Activated T-cell treated with anti-CD3 and anti-CD28 coated beads, Interleukin-2, amount 50 U/mL, for 4 hours (primary cell): Measurements from ENCODE around the gene SEPHS1. TPM values are rescaled to one million over a fixed set of nuclear protein-coding genes. Genes with fewer than 3 reads are reported as not detected.
A peak's percentile ranks its signal among the peaks of the same experiment; 100 is the strongest.

ENCODE experiments used
- ATAC-seq, 2 donors: fragments of 200-7000 bp; cut with Tn5 transposase; one replicate each; pipeline ENCODE4 v1.10.0; 2021
- DNase-seq: peaks from one replicate; pipeline ENCODE4 v3.0.0-alpha.2; 2020
- H3K27me3 Mint-ChIP-seq: one replicate; pipeline ENCODE4 v1.8.0; 2021; ENCODE audit warnings: low read depth, mixed read lengths
- H3K36me3 Mint-ChIP-seq: one replicate; pipeline ENCODE4 v1.8.0; 2022; ENCODE audit warnings: mixed read lengths; ENCODE audit not compliant: insufficient read depth
- H3K4me1 Mint-ChIP-seq: one replicate; pipeline ENCODE4 v1.8.0; 2021; ENCODE audit warnings: low read depth, mixed read lengths
- H3K4me3 Mint-ChIP-seq: one replicate; pipeline ENCODE4 v1.8.0; 2021; ENCODE audit warnings: mild to moderate bottlenecking, moderate library complexity, mixed read lengths
- H3K9me3 Mint-ChIP-seq: one replicate; pipeline ENCODE4 v1.8.0; 2021; ENCODE audit warnings: mixed read lengths
- total RNA-seq, 3 donors: library from RNA; stranded (reverse); gene quantifications; one replicate each; pipeline ENCODE4 v1.2.1, GENCODE V29; 2021

Gene SEPHS1
- total RNA-seq, 3 donors from 2014 or later, result 43.4 to 56.2 (median 48.5) TPM

DNA sequence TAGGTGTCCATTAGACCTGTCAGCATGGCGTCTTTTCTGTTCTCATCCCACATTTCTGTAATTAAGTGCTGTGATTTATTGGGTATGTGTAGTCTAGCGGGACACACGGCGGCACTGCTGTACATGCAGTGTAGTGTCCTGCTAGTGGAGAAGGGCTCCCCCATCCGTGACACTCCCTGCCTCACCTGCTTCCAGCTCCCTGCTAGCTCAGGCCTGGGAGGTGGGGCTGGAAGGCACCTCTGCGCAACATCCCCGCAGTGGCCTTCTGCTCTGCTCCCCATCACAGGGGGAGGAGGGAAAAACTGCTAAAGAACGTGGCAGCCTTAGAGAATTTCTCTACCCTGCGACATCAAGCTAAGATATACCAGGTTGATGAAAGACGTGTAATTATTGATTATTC lies 19.5 kb downstream of the SEPHS1 start:
- Mint-ChIP-seq H3K4me1 (no peaks in the 10 kb centered on the region), H3K4me3 (no peak overlapping the region), H3K27me3 (no peaks in the 10 kb centered on the region), H3K9me3 (no peaks in the 10 kb centered on the region), H3K36me3 (peaks cover 44% of the 10 kb centered on the region)
- ATAC-seq (no peak), DNase-seq (no peak)

DNA sequence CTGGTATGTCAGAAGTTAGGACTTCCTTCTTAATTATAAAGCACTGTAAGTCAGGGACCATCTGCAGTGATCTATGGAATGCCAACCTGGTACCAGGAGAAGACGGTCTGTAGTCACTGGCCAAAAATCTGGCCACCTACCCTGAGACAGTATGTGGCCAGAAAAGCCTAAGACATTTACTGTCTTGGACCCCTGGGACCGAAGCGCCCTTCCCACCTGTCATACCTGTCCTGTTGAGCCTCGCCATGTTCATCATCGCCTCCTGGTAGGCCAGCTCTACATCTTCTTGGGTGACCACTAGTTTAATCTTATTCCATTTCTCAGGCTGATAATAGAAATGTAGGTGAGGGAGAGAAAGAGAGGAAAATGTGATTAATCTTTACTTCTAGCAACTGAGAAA lies 20.0 kb downstream of the SEPHS1 start:
- H3K4me1 Mint-ChIP-seq, result no peaks in the 10 kb centered on the region
- H3K9me3 Mint-ChIP-seq, result no peaks in the 10 kb centered on the region
- peaks cover 43% of the 10 kb centered on the region for H3K36me3 Mint-ChIP-seq
- DNase-seq, result no peak
- no peak for ATAC-seq
- H3K27me3 Mint-ChIP-seq, result no peaks in the 10 kb centered on the region
- no peak overlapping the region for H3K4me3 Mint-ChIP-seq

DNA sequence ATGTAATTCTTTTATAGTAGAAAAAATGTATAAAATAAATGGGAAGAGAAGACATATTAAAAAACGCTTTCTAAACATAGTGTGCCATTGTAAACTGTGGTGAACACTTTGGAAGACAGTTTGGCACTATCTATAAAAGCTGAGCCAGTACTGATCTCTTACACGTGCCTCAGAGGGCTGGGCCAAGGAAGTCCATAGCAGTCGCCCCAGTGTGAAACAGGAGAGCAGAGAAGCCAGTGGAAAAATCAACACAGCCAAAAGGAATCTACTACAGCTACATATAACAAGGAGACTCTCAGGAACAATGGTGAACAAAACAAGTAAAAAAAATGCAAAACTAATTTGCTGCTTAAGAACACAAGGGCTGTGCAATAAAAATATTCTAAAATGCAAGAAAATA lies 20.6 kb downstream of the SEPHS1 start:
- no peak overlapping the region for H3K4me3 Mint-ChIP-seq
- H3K36me3 Mint-ChIP-seq, result peaks cover 46% of the 10 kb centered on the region
- H3K9me3 Mint-ChIP-seq, result no peaks in the 10 kb centered on the region
- H3K27me3 Mint-ChIP-seq, result no peaks in the 10 kb centered on the region
- H3K4me1 Mint-ChIP-seq, result no peaks in the 10 kb centered on the region
- DNase-seq (no peak), ATAC-seq (no peak)

DNA sequence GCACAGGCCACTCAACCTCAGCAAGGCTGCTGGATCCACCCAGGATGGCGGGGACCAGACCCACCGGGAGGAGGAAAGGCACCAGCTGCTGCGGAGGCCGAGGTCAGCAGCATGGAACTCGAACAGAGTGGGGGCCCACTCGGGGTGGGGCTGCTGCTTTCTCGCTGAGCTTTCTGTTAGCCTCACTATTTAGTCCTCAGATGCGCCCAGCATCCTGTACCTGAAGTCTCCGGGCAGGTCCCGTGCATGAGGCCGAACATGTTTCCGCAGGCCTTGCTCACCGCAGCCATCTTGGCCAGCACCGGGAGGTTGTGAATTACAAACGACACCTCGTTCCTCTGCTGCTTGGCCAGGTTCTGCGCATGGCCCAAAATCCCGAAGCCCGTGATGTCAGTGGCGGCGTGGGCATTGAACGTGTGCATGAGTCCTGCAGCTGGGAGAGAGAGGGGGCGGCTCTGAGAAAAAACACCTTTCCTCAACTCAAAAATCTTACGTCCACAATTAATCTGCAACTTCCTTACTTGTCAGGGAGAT lies 25.4 kb downstream of the SEPHS1 start:
- no peaks in the 10 kb centered on the region for H3K9me3 Mint-ChIP-seq
- H3K4me3 Mint-ChIP-seq, result no peak overlapping the region
- no peak for ATAC-seq
- DNase-seq, result no peak
- H3K36me3 Mint-ChIP-seq, result peaks cover 31% of the 10 kb centered on the region
- no peaks in the 10 kb centered on the region for H3K27me3 Mint-ChIP-seq
- H3K4me1 Mint-ChIP-seq, result no peaks in the 10 kb centered on the region

DNA sequence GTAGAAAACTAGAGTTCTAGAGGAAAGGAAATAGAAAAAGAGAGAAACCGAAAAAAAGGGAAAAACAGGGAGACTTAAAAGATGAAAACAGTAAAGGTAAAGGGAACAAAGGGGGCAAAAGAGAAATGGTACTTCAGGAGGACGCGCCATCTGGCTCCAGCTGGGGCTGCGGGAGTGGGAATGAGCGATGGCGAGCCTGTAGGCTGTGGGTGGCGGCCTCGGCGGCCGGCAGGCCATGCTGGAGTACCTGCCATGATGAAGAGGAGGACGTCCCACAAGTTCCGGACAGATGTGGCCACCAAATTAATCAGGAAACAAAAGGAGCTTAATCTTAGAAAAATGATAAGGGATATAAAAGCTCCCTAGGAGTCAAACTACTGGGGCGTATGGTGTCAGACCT lies 26.5 kb downstream of the SEPHS1 start:
- H3K36me3 Mint-ChIP-seq, result peaks cover 31% of the 10 kb centered on the region
- DNase-seq (no peak), ATAC-seq (no peak)
- no peak overlapping the region for H3K4me3 Mint-ChIP-seq
- no peaks in the 10 kb centered on the region for H3K27me3 Mint-ChIP-seq
- H3K9me3 Mint-ChIP-seq, result no peaks in the 10 kb centered on the region
- H3K4me1 Mint-ChIP-seq, result no peaks in the 10 kb centered on the region

DNA sequence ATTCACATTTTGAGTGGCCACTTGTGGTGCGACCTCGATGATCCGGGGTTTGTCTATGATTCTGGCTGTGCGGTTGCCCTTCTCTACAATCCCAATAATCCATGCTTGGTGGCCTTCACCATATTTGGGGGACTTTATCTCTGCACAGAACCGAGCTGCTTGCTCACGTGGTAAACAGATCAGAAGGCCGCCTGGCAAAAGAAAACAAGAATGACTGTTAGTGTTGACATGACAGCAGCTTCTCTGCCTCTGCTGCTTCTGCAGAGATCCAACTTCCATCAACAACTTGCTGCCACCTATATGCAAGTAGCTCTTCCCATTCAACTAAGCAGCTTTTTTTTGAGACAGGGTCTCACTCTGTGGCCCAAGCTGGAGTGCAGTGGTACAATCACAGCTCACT lies 28.9 kb downstream of the SEPHS1 start:
- H3K9me3 Mint-ChIP-seq, result no peaks in the 10 kb centered on the region
- H3K27me3 Mint-ChIP-seq, result no peaks in the 10 kb centered on the region
- H3K4me3 Mint-ChIP-seq, result no peak overlapping the region
- ATAC-seq (no peak), DNase-seq (no peak)
- H3K4me1 Mint-ChIP-seq, result no peaks in the 10 kb centered on the region
- H3K36me3 Mint-ChIP-seq, result peaks cover 16% of the 10 kb centered on the region

DNA sequence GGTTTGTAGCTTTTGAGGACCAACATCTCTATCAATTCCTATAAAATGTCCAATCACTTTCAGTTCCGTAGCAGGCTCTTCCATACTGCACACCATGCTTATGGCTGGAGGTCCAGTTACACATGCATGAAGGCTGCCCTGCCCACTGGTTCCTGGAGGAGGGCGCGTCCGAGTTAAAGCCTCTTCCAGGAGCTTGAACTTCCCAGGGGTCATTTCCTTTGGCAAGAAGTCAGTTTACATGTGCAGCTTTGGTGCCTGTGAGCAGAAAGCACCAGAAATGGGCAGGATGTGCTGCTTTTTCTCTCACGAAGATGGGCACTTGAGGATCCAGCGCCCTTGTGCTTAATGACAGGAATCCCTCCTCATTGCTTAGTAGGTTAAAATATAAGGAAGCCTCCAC lies 30.6 kb downstream of the SEPHS1 start:
- Mint-ChIP-seq H3K4me1 (no peaks in the 10 kb centered on the region), H3K4me3 (no peak overlapping the region), H3K36me3 (peaks cover 9% of the 10 kb centered on the region), H3K27me3 (no peaks in the 10 kb centered on the region), H3K9me3 (no peaks in the 10 kb centered on the region)
- ATAC-seq, result no peak
- no peak for DNase-seq

DNA sequence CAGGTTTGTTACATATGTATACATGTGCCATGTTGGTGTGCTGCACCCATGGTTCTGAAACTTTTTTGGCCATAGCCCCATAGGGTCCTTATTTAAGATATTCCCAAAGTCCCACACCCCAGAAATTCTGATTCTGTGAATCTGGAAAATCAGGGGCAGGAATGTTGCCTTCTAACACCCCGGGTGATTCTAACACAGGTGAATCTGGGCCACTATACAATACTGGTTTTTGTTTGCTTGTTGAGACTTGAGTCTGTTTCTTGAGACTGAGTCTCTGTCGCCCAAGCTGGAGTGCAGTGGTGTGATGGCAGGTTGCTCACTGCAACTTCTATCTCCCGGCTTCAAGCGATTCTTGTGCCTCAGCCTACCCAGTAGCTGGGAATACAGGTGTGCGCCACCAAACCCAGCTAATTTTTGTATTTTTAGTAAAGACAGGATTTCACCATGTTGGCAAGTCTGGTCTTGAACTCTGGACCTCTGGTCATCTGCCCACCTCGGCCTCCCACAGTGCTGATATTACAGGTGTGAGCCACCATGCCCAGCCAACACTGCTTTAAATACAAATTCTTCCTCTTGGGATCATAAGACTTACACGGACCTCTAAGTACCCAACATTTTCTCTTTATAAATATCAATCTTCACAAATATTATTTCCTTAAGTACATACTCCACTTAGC lies 31.3 kb downstream of the SEPHS1 start:
- H3K9me3 Mint-ChIP-seq, result no peaks in the 10 kb centered on the region
- no peak for DNase-seq
- H3K27me3 Mint-ChIP-seq, result no peaks in the 10 kb centered on the region
- H3K4me1 Mint-ChIP-seq, result no peaks in the 10 kb centered on the region
- no peak for ATAC-seq
- H3K36me3 Mint-ChIP-seq, result peaks cover 8% of the 10 kb centered on the region
- H3K4me3 Mint-ChIP-seq, result no peak overlapping the region

DNA sequence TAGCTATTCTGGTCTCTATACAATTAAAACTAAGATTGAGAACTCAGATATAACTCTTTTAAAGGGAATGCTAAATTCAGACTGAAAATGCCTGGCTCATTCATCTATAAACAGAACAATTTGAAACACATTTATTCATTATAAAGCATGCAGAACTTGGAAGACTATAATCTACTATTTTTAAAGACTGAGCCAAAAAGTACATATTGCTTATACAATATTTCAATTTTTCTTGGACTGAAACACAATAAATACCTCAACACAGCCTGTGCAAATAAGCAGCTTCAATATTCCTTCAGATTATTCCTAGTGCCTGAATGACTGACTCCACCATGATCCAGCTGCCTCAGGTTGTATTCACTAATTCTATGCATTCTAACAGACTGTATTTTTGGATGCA lies 32.7 kb downstream of the SEPHS1 start:
- Mint-ChIP-seq H3K27me3 (no peaks in the 10 kb centered on the region), H3K9me3 (no peaks in the 10 kb centered on the region), H3K4me3 (no peak overlapping the region), H3K4me1 (no peaks in the 10 kb centered on the region), H3K36me3 (peaks cover 4% of the 10 kb centered on the region)
- DNase-seq, result no peak
- no peak for ATAC-seq

DNA sequence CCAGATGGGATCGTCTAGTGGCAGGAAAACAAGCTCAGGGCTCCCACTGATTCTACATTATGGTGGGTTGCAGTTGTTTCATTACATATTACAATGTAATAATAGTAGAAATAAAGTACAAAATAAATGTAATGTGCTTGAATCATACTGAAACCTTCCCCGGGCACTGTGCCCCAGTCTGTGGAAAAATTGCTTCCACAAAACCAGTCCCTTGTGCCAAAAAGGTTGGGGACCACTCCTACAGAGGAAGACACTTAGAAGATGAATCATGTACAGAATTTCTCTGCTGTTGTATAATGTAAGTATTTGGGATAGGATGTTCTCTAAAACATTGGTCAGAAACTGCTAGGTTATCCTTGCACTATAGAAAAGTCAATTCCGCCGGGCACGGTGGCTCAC lies 36.9 kb downstream of the SEPHS1 start:
- DNase-seq, result no peak
- no peak for ATAC-seq
- H3K4me1 Mint-ChIP-seq, result no peaks in the 10 kb centered on the region
- no peak overlapping the region for H3K4me3 Mint-ChIP-seq
- H3K9me3 Mint-ChIP-seq, result no peaks in the 10 kb centered on the region
- no peaks in the 10 kb centered on the region for H3K27me3 Mint-ChIP-seq
- peaks cover 3% of the 10 kb centered on the region for H3K36me3 Mint-ChIP-seq

DNA sequence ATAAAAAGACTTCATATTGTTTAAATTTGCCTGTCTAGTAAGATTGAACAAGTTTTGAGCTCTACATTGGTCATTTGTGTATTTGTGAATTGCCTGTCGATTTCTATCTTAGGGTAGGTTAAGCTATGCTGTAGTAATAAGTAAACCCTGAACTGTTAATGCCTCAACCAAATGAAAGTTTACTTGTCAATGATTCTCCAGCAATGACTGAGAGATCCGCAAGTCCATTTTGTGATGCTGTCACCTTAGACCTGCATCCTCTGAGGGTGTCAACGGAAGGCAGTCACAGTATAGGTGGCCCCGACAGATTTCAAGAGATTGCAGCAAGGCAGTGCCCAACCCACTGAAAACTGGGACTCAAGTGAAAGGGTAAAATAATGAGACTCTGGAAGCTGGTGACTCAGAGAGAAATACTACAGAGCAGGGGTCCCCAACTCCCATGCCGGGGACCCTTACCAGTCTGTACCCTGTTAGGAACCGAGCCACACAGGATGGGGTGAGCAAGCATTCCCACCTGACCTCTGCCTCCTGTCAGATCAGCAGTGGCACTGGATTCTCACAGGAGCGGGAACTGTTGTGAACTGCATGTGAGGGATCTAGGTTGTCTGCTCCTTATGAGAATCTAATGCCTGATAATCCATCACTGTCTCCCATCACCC lies 37.4 kb downstream of the SEPHS1 start:
- no peaks in the 10 kb centered on the region for H3K9me3 Mint-ChIP-seq
- no peaks in the 10 kb centered on the region for H3K4me1 Mint-ChIP-seq
- no peak for ATAC-seq
- H3K36me3 Mint-ChIP-seq, result peaks cover 6% of the 10 kb centered on the region
- H3K4me3 Mint-ChIP-seq, result no peak overlapping the region
- H3K27me3 Mint-ChIP-seq, result no peaks in the 10 kb centered on the region
- no peak for DNase-seq

DNA sequence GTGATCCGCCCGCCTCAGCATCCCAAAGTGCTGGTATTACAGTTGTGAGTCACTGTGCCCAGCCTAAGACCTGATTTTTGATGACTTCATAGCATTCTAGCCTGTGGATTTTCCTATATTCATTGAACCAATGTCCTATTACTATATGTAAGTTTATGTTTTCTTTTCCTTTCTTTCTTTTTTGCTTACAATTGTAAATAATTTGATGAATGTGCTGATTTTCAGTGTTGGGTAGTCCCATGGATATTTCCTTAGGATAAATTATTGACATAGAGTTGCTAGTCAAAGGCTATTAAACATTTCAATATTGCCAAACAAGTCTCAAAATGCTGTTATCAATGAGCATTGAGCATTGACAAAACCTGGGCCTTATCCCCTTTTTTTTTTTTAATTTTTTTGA lies 38.3 kb downstream of the SEPHS1 start:
- H3K9me3 Mint-ChIP-seq, result no peaks in the 10 kb centered on the region
- H3K36me3 Mint-ChIP-seq, result peaks cover 6% of the 10 kb centered on the region
- DNase-seq (no peak), ATAC-seq (no peak)
- no peaks in the 10 kb centered on the region for H3K4me1 Mint-ChIP-seq
- H3K27me3 Mint-ChIP-seq, result no peaks in the 10 kb centered on the region
- H3K4me3 Mint-ChIP-seq, result no peak overlapping the region

DNA sequence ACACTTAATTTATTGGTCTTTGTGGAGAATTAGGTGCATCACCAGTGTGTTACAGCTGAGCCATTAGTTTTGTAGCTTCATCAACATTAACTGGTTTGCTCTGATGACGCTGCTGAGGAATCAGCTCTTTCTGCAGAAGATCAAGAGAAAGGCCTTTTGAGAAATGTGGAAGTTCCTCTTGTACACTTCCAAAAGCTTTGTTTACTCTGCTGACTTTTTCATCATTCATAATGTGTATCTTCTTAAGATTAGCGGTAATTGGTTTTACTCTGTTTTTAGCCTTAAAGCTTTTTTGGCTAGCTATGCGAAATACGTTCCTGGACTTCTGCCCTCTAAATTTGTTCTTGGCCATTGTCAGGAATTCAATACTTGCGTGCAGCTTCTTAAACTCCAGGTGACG lies 40.0 kb downstream of the SEPHS1 start:
- ATAC-seq (no peak), DNase-seq (no peak)
- Mint-ChIP-seq H3K36me3 (peaks cover 6% of the 10 kb centered on the region), H3K9me3 (no peaks in the 10 kb centered on the region), H3K4me3 (no peak overlapping the region), H3K4me1 (no peaks in the 10 kb centered on the region), H3K27me3 (no peaks in the 10 kb centered on the region)

DNA sequence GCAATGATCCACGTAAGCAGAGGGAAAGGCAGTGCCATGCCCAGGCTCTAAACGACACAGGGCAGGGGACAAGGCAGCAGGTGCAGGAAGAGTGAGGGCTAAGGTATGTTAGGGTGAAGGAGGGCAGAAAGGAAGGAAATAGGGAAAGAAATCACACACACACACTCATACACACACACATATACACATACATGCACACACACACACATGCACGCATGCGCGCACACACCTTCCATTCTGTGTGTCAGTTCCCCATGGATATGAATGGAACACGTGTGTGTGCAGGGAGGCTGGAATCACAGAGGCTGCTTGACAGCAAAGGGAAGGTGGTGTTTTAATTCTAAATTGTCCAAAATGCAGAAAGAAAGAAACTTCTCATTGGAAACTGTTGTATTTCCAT lies 42.0 kb downstream of the SEPHS1 start:
- ATAC-seq (no peak), DNase-seq (no peak)
- H3K36me3 Mint-ChIP-seq, result peaks cover 6% of the 10 kb centered on the region
- H3K4me3 Mint-ChIP-seq, result no peak overlapping the region
- no peaks in the 10 kb centered on the region for H3K9me3 Mint-ChIP-seq
- H3K27me3 Mint-ChIP-seq, result no peaks in the 10 kb centered on the region
- peaks cover 12% of the 10 kb centered on the region for H3K4me1 Mint-ChIP-seq

DNA sequence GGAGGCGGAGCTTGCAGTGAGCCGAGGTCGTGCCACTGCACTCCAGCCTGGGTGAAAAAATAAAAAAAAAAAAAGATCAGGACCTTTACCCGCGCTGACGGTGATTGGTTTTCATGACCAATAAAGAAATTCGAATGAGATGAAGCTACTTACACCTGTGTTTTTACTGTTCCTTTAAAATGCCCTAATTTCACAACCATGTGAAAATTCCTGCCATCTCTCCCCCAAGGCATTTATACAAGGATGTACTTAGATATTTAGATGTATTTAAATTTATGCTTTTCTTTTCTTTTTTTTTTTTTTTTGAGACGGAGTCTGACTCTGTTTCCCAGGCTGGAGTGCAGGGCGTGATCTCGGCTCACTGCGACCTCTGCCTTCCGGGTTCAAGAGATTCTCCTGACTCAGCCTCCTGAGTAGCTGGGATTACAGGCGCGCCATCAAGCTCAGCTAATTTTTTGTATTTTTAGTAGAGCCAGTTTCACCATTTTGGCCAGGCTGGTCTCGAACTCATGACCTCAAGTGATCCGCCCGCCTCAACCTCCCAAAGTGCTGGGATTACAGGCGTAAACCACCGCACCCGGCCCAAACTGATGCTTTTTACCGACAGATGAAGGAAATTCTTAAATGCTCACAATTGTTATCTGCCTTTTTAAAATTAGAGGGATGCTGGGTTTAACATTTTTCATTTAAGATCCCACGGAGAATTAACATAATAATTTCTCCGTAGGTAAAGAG lies 45.1 kb downstream of the SEPHS1 start:
- ATAC-seq (no peak), DNase-seq (no peak)
- Mint-ChIP-seq H3K36me3 (peaks cover 6% of the 10 kb centered on the region), H3K4me1 (peaks cover 24% of the 10 kb centered on the region), H3K27me3 (no peaks in the 10 kb centered on the region), H3K9me3 (no peaks in the 10 kb centered on the region), H3K4me3 (peak overlapping the region; percentile 87)
